GM19372 (cell line): ENCODE data around the gene DNM3.

Source experiments
- ATAC-seq: cut with Tn5 transposase; IDR thresholded peaks from one replicate; pipeline ENCODE4 v1.9.1; 2021; ENCODE audit warnings: mild to moderate bottlenecking, low read depth, moderate library complexity; ENCODE audit not compliant: unreplicated experiment

DNM3 gene

GRCh38 chr1:172134087-172134731 lies 292.9 kb downstream of the DNM3 start:
- no peak for ATAC-seq

- no peak for ATAC-seq
Measured at GRCh38 chr1:172135076-172135672, 293.9 kb downstream of the DNM3 start.

- no peak for ATAC-seq
Measured at GRCh38 chr1:172135978-172136610, 294.8 kb downstream of the DNM3 start.

GRCh38 chr1:172136925-172137324 lies 295.6 kb downstream of the DNM3 start:
- no peak for ATAC-seq

GRCh38 chr1:172137703-172138454 lies 296.6 kb downstream of the DNM3 start:
- no peak for ATAC-seq

- no peak for ATAC-seq
Measured at GRCh38 chr1:172138634-172139033, 297.3 kb downstream of the DNM3 start.

- no peak for ATAC-seq
Measured at GRCh38 chr1:172139196-172139595, 297.9 kb downstream of the DNM3 start.

- no peak for ATAC-seq
Measured at GRCh38 chr1:172140072-172140471, 298.8 kb downstream of the DNM3 start.

GRCh38 chr1:172140591-172140990 lies 299.3 kb downstream of the DNM3 start:
- no peak for ATAC-seq

GRCh38 chr1:172141341-172141881 lies 300.1 kb downstream of the DNM3 start:
- ATAC-seq, result no peak

GRCh38 chr1:172142324-172142723 lies 301.0 kb downstream of the DNM3 start:
- no peak for ATAC-seq

- no peak for ATAC-seq
Measured at GRCh38 chr1:172143384-172144055, 302.2 kb downstream of the DNM3 start.

GRCh38 chr1:172144445-172145061 lies 303.3 kb downstream of the DNM3 start:
- no peak for ATAC-seq

GRCh38 chr1:172145231-172145651 lies 303.9 kb downstream of the DNM3 start:
- ATAC-seq, result no peak

GRCh38 chr1:172145656-172146055 lies 304.4 kb downstream of the DNM3 start:
- ATAC-seq, result no peak

GRCh38 chr1:172146141-172146850 lies 305.0 kb downstream of the DNM3 start:
- ATAC-seq, result no peak

GRCh38 chr1:172147541-172147940 lies 306.2 kb downstream of the DNM3 start:
- no peak for ATAC-seq

- ATAC-seq, result no peak
Measured at GRCh38 chr1:172148213-172148612, 306.9 kb downstream of the DNM3 start.

GRCh38 chr1:172148707-172149106 lies 307.4 kb downstream of the DNM3 start:
- ATAC-seq, result no peak
